Smooth muscle cell (in vitro differentiated cells): ENCODE data around the gene FAM114A2. TPM values are rescaled to one million over a fixed set of nuclear protein-coding genes. Genes with fewer than 3 reads are reported as not detected.

Experiments
- DNase-seq: peaks from one replicate; lab custom pipeline; 2025; ENCODE audit not compliant: unreplicated experiment; lab: John Stamatoyannopoulos, UW
- H2AFZ ChIP-seq: fragments of 200-600 bp; sonication (generic); 2 replicates; pipeline ENCODE4 v1.6.0; 2016; ENCODE audit warnings: antibody characterized with exemption, low read depth, mild to moderate bottlenecking
- H3F3A ChIP-seq: fragments of 200-600 bp; sonication (generic); 2 replicates; pipeline ENCODE4 v1.6.0; 2017; ENCODE audit warnings: antibody characterized with exemption, low read depth
- H3K27ac ChIP-seq: fragments of 200-600 bp; sonication (generic); 2 replicates; pipeline ENCODE4 v1.5.1; 2016; ENCODE audit warnings: low read depth, mild to moderate bottlenecking
- H3K27me3 ChIP-seq: fragments of 200-600 bp; sonication (generic); 2 replicates; pipeline ENCODE4 v1.6.1; 2016; ENCODE audit warnings: low read depth, mild to moderate bottlenecking
- H3K36me3 ChIP-seq: fragments of 200-600 bp; sonication (generic); 2 replicates; pipeline ENCODE4 v1.5.1; 2016; ENCODE audit warnings: low read depth
- H3K4me1 ChIP-seq: fragments of 200-600 bp; sonication (generic); 2 replicates; pipeline ENCODE4 v1.5.1; 2016; ENCODE audit warnings: low read depth
- H3K4me2 ChIP-seq: fragments of 200-600 bp; sonication (generic); 2 replicates; pipeline ENCODE4 v1.6.0; 2016; ENCODE audit warnings: mild to moderate bottlenecking
- H3K4me3 ChIP-seq: fragments of 200-600 bp; sonication (generic); 2 replicates; pipeline ENCODE4 v1.5.1; 2016; ENCODE audit warnings: mild to moderate bottlenecking
- H3K79me2 ChIP-seq: fragments of 200-600 bp; sonication (generic); 2 replicates; pipeline ENCODE4 v1.6.0; 2016; ENCODE audit warnings: low read depth, mild to moderate bottlenecking
- H3K9ac ChIP-seq: fragments of 200-600 bp; sonication (generic); 2 replicates; pipeline ENCODE4 v1.6.0; 2016; ENCODE audit warnings: low read depth
- H3K9me3 ChIP-seq: fragments of 200-600 bp; sonication (generic); replicated peaks from 2 replicates; pipeline ENCODE4 v1.5.1; 2016; ENCODE audit warnings: low read depth
- H4K20me1 ChIP-seq: fragments of 200-600 bp; sonication (generic); 2 replicates; pipeline ENCODE4 v1.6.0; 2016; ENCODE audit warnings: low read depth
- CTCF ChIP-seq: fragments of 200-600 bp; sonication (generic); IDR thresholded peaks from 2 replicates; pipeline ENCODE4 v1.5.1; 2017; ENCODE audit warnings: borderline replicate concordance, mild to moderate bottlenecking, antibody characterized with exemption; ENCODE audit not compliant: insufficient read depth, poor library complexity, severe bottlenecking
- WGBS: methylation state at CpG from one replicate; pipeline ENCODE4 v1.1.7; 2016; ENCODE audit warnings: low lambda C conversion rate; 5-methylcytosine and 5-hydroxymethylcytosine counted together
- polyA plus RNA-seq: library from polyadenylated mRNA; unstranded; fragments of >200 nt; fragmentation: Nextera tagmentation; extraction: Ambion mirVana; gene quantifications from 2 replicates; pipeline ENCODE4 v1.2.1, GENCODE V29; 2016
- total RNA-seq: library from RNA; depleted of rRNA; stranded (reverse); fragments of >200 nt; gene quantifications from 2 replicates; pipeline ENCODE4 v1.2.3, GENCODE V29; 2014

The FAM114A2 gene
- total and polyA plus RNA-seq, 2 experiments from 2014 or later = 15.6 to 23.8 TPM

- Histone ChIP-seq H3K9me3 (no peaks in the 10 kb centered on the region), H3K4me1 (peaks cover 3% of the 10 kb centered on the region), H3F3A (no peaks in the 10 kb centered on the region), H3K27me3 (peaks cover 15% of the 10 kb centered on the region), H3K4me2 (no peak overlapping the region), H3K36me3 (no peaks in the 10 kb centered on the region), H3K27ac (no peak overlapping the region), H3K4me3 (no peak overlapping the region), H3K79me2 (no peaks in the 10 kb centered on the region), H2AFZ (no peak overlapping the region), H4K20me1 (no peaks in the 10 kb centered on the region), H3K9ac (no peak overlapping the region)
- TF ChIP-seq CTCF = no peak
- DNase-seq = no peak
- 94% methylated on average over 3 of the region's 3 CpGs for WGBS
These were observed 69.2 kb downstream of the FAM114A2 start for GRCh38 chr5:153969563-153969895.

DNA sequence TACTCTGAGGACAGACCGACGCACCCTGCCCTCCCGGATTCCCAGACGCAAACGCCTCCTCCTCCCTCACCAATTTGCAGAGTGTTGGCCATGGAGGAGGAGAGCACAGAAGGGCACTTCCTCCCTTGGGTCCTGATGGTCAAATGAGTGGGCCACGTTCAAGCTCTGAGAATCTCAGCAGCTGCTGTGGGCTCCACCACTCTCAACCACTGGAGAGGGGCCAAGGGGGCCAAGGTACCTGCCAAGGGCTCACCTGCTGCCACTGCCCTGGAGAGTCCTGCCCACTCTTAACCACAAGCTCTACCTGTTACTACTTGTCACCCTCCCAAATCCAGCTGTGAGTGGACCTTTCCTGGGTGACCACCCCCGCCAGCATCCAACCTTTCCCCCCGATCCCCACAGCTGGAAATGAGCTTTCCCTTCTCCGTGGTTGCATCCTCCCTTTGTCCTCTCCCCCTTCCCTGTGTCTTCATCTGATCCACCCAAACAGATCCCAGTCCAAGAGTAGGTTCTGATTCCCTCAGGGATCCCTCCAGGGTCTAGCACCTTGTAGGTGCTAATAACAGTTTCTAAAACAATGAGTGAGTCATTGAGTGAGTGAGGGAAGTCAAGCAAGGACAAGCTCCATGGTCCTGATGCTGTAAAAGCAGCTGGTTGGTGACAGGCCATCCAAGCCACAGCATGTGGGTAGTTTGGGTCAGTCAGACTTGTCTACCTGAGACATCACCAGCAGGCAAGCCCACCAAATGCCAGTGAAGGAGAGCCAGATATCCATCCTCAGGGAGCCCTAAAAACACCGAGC lies 69.7 kb downstream of the FAM114A2 start:
- H3K79me2 ChIP-seq = no peaks in the 10 kb centered on the region
- H3F3A ChIP-seq = no peaks in the 10 kb centered on the region
- H3K27me3 ChIP-seq = peaks cover 15% of the 10 kb centered on the region
- H4K20me1 ChIP-seq = no peaks in the 10 kb centered on the region
- no peak for DNase-seq
- TF ChIP-seq CTCF = no peak
- no peak overlapping the region for H3K27ac ChIP-seq
- no peak overlapping the region for H3K4me3 ChIP-seq
- no peak overlapping the region for H2AFZ ChIP-seq
- 88% methylated on average over 10 of the region's 10 CpGs for WGBS
- H3K4me2 ChIP-seq = no peak overlapping the region
- H3K9ac ChIP-seq = no peak overlapping the region
- no peaks in the 10 kb centered on the region for H3K9me3 ChIP-seq
- peaks cover 3% of the 10 kb centered on the region for H3K4me1 ChIP-seq
- H3K36me3 ChIP-seq = no peaks in the 10 kb centered on the region

DNA sequence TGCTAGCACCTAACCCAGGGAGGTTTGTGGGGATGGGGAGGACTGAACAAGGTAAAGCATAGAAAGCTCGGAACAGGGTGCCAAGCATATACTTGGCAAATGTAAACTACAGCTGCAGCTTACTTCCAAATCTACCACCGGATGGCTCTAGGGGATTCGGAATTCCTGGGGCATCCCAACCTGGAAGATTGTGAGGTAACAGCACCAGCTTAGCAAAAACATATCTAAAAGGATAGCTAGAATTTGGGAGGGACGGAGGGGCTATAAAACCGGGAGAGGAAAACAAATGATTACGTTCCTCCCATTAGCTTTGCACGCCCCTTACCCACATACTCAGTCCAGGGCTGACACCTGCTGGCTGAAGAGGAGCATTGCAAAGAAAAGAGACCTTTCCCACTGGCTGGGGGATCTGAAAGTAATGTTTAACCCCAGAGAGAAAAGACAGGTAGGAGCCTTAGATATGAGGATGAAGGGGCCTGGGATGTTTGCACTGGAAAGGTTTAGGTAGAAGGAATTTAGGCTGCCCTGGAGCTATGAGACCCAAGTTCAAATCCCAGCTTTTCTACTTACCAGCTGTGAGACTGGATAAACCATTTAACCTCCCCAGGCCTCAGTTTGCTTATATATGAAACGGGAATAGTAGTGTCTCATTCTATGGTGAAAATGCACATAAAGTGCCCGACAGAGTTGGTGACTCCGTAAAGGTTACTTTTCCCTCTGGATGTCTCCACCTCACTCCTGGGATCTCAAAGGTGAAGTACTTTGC lies 73.6 kb downstream of the FAM114A2 start:
- H2AFZ ChIP-seq = peak overlapping the region; percentile 88
- peak overlapping the region; percentile 87 for H3K4me2 ChIP-seq
- H3K4me3 ChIP-seq = peak overlapping the region; percentile 49
- 25% methylated on average over 10 of the region's 10 CpGs for WGBS
- H3K9ac ChIP-seq = no peak overlapping the region
- H4K20me1 ChIP-seq = no peaks in the 10 kb centered on the region
- H3K27ac ChIP-seq = no peak overlapping the region
- peaks cover 15% of the 10 kb centered on the region for H3K27me3 ChIP-seq
- peaks cover 3% of the 10 kb centered on the region for H3K4me1 ChIP-seq
- peak; percentile 97 for TF ChIP-seq CTCF
- H3K9me3 ChIP-seq = no peaks in the 10 kb centered on the region
- no peak for DNase-seq
- H3F3A ChIP-seq = no peaks in the 10 kb centered on the region
- H3K36me3 ChIP-seq = no peaks in the 10 kb centered on the region
- H3K79me2 ChIP-seq = no peaks in the 10 kb centered on the region
